SK-N-SH (cell line): ENCODE results near the gene ABR. TPM values are rescaled to one million over a fixed set of nuclear protein-coding genes. Genes with fewer than 3 reads are reported as not detected.

Source experiments
- CTCF ChIA-PET: fragments of 300-600, 350-600 bp; formaldehyde crosslinking; extraction: SDS; loops from one replicate; lab custom pipeline; 2021; lab: Yijun Ruan, JAX
- POLR2A ChIA-PET: fragments of 350-600 bp; sonication (Branson Sonifier 250); formaldehyde crosslinking; extraction: SDS; loops from one replicate; lab custom pipeline; 2020; ENCODE audit warnings: antibody characterized with exemption, inconsistent platforms; lab: Yijun Ruan, JAX
- DNase-seq: peaks from one replicate; pipeline ENCODE4 v3.0.0; 2012
- H2AFZ ChIP-seq: fragments of 200-600 bp; sonication (generic); 2 replicates; pipeline ENCODE4 v1.8.1; 2016; ENCODE audit warnings: antibody characterized with exemption, mild to moderate bottlenecking, low read depth
- H3F3A ChIP-seq: fragments of 200-600 bp; sonication (generic); replicated peaks from 2 replicates; pipeline ENCODE3; 2016; ENCODE audit warnings: antibody characterized with exemption, mild to moderate bottlenecking; ENCODE audit not compliant: insufficient read depth
- H3K27ac ChIP-seq, 2 experiments: fragments of 200-500 bp in 1 of 2; fragments of 200-600 bp in 1 of 2; sonication (Bioruptor generic) in 1 of 2; sonication (generic), shearing (Covaris generic) in 1 of 2; 2 replicates each; pipeline versions ENCODE4 v1.5.1 to v1.6.1; 2014 to 2016; ENCODE audit warnings: low read depth in 2 of 2, inconsistent platforms in 1 of 2, low read length in 1 of 2, mild to moderate bottlenecking in 1 of 2, mixed read lengths in 1 of 2
- H3K27me3 ChIP-seq: fragments of 200-600 bp; sonication (generic), shearing (Covaris generic); 2 replicates; pipeline ENCODE4 v1.6.1; 2016; ENCODE audit warnings: mixed run types; ENCODE audit not compliant: insufficient read depth
- H3K36me3 ChIP-seq, 2 experiments: fragments of 200-500 bp in 1 of 2; fragments of 200-600 bp in 1 of 2; sonication (Bioruptor generic) in 1 of 2; sonication (generic) in 1 of 2; replicated peaks in 1 of 2; 2 replicates each; pipeline versions ENCODE3 to v1.5.1; 2014 to 2016; ENCODE audit warnings: low read length in 1 of 2, mild to moderate bottlenecking in 1 of 2; ENCODE audit not compliant: insufficient read depth in 2 of 2, control insufficient read depth in 1 of 2
- H3K4me1 ChIP-seq, 2 experiments: fragments of 200-500 bp in 1 of 2; fragments of 200-600 bp in 1 of 2; sonication (Bioruptor generic) in 1 of 2; sonication (generic), shearing (Covaris generic) in 1 of 2; 2 replicates each; pipeline versions ENCODE4 v1.5.1 to v1.6.1; 2014 to 2016; ENCODE audit warnings: low read depth in 1 of 2, low read length in 1 of 2, mixed run types in 1 of 2; ENCODE audit not compliant: insufficient read depth in 2 of 2, control insufficient read depth in 1 of 2
- H3K4me2 ChIP-seq: fragments of 200-600 bp; sonication (generic), shearing (Covaris generic); 2 replicates; pipeline ENCODE4 v1.6.1; 2017; ENCODE audit warnings: mixed run types
- H3K4me3 ChIP-seq, 2 experiments: fragments of 200-500 bp in 1 of 2; fragments of 200-600 bp in 1 of 2; sonication (Bioruptor generic) in 1 of 2; sonication (generic), shearing (Covaris generic) in 1 of 2; 2 replicates each; pipeline versions ENCODE4 v1.5.1 to v1.8.1; 2014 to 2016; ENCODE audit warnings: low read depth in 2 of 2, inconsistent platforms in 1 of 2, low read length in 1 of 2, mild to moderate bottlenecking in 1 of 2, mixed read lengths in 1 of 2, moderate library complexity in 1 of 2
- H3K79me2 ChIP-seq: fragments of 200-600 bp; sonication (generic); 2 replicates; pipeline ENCODE4 v1.8.1; 2017; ENCODE audit warnings: mild to moderate bottlenecking; ENCODE audit not compliant: insufficient read depth
- H3K9ac ChIP-seq: fragments of 200-600 bp; sonication (generic); 2 replicates; pipeline ENCODE4 v1.6.1; 2017; ENCODE audit warnings: mixed run types
- H3K9me2 ChIP-seq: fragments of 200-600 bp; sonication (generic); 2 replicates; pipeline ENCODE4 v1.6.1; 2017; ENCODE audit warnings: mixed run types
- H3K9me3 ChIP-seq: fragments of 200-600 bp; sonication (generic); 2 replicates; pipeline ENCODE4 v1.6.1; 2017; ENCODE audit warnings: mixed run types, mild to moderate bottlenecking, moderate library complexity
- H4K20me1 ChIP-seq: fragments of 200-600 bp; sonication (generic); 2 replicates; pipeline ENCODE4 v1.6.1; 2017; ENCODE audit warnings: mild to moderate bottlenecking, mixed run types; ENCODE audit not compliant: insufficient read depth
- EP300 ChIP-seq, 2 experiments: IDR thresholded peaks; 2 replicates each; pipeline versions ENCODE4 v1.4.0 to v1.6.1; 2012; ENCODE audit warnings: borderline replicate concordance in 1 of 2, low read depth in 1 of 2, low read length in 1 of 2
- FOXJ3 ChIP-seq: sonication (generic); formaldehyde crosslinking; IDR thresholded peaks from 2 replicates; pipeline ENCODE4 v1.5.1; 2020; ENCODE audit warnings: mild to moderate bottlenecking, missing genetic modification reagents
- GABPA ChIP-seq: IDR thresholded peaks from 2 replicates; pipeline ENCODE4 v1.4.0; 2012; ENCODE audit warnings: low read depth, mild to moderate bottlenecking
- IRF3 ChIP-seq: fragments of 150-350 bp; IDR thresholded peaks from 2 replicates; pipeline ENCODE4 v1.6.1; 2016; ENCODE audit warnings: mild to moderate bottlenecking, low read depth, low read length
- RCOR1 ChIP-seq: fragments of 150-350 bp; IDR thresholded peaks from 2 replicates; pipeline ENCODE4 v1.6.1; 2017; ENCODE audit warnings: antibody characterized with exemption, low read length
- SMC3 ChIP-seq: IDR thresholded peaks from 2 replicates; pipeline ENCODE4 v1.6.1; 2012; ENCODE audit warnings: low read depth, low read length, improper control_type of control experiment
- TAF1 ChIP-seq: IDR thresholded peaks from 2 replicates; pipeline ENCODE4 v1.6.1; 2012; ENCODE audit warnings: low read depth, mild to moderate bottlenecking, low read length, moderate library complexity, borderline replicate concordance
- TCF12 ChIP-seq: IDR thresholded peaks from 2 replicates; pipeline ENCODE4 v1.4.0; 2012
- TEAD4 ChIP-seq: IDR thresholded peaks from 2 replicates; pipeline ENCODE4 v1.4.0; 2012; ENCODE audit warnings: mild to moderate bottlenecking, borderline replicate concordance; ENCODE audit not compliant: insufficient read depth
- USF1 ChIP-seq: IDR thresholded peaks from 2 replicates; pipeline ENCODE4 v1.4.0; 2012; ENCODE audit warnings: low read depth, borderline replicate concordance
- YY1 ChIP-seq: IDR thresholded peaks from 2 replicates; pipeline ENCODE4 v1.4.0; 2012; ENCODE audit warnings: low read depth, mild to moderate bottlenecking
- WGBS: methylation state at CpG from one replicate; pipeline ENCODE4 v1.1.6; 2017; ENCODE audit warnings: low lambda C conversion rate; 5-methylcytosine and 5-hydroxymethylcytosine counted together
- polyA plus RNA-seq, 3 experiments: library from polyadenylated mRNA; depleted of rRNA; stranded (reverse); fragments of >200 nt; gene quantifications; 2 replicates each; pipeline ENCODE4 v1.2.3, GENCODE V29; 2012
- TF ChIP-seq, protein P1 (sequence below): fragments of 200-600 bp; sonication (generic); IDR thresholded peaks from 2 replicates; pipeline ENCODE4 v1.6.1; 2017; ENCODE audit warnings: antibody characterized with exemption, mild to moderate bottlenecking, moderate library complexity
- TF ChIP-seq, protein P2 (sequence below): IDR thresholded peaks from 2 replicates; pipeline ENCODE4 v1.6.1; 2012; ENCODE audit warnings: mild to moderate bottlenecking, low read depth, low read length, moderate library complexity
- TF ChIP-seq, protein P3 (sequence below): IDR thresholded peaks from 2 replicates; pipeline ENCODE4 v1.4.0; 2012; ENCODE audit warnings: low read depth

The ABR gene
- polyA plus RNA-seq, 1 of the 3 experiments (the other 2 are of a cell fraction), result 117 TPM

- DNase-seq, result no peak
- WGBS, result 100% methylated on average over 6 of the region's 6 CpGs
- Histone ChIP-seq H3K4me3 (no peak overlapping the region), H3K4me1 (no peaks in the 10 kb centered on the region), H3K27ac (no peak overlapping the region), H3K4me2 (no peak overlapping the region), H3K9me2 (no peaks in the 10 kb centered on the region), H3K9me3 (no peaks in the 10 kb centered on the region), H3K27me3 (no peaks in the 10 kb centered on the region), H4K20me1 (no peaks in the 10 kb centered on the region; the same call in none of the 2 replicates), H2AFZ (no peak overlapping the region), H3F3A (no peaks in the 10 kb centered on the region), H3K9ac (no peak overlapping the region), H3K79me2 (peaks cover 32% of the 10 kb centered on the region), H3K36me3 (peaks cover 9 to 31% of the 10 kb centered on the region in 2 experiments)
- POLR2A ChIA-PET, result interaction anchor here (0.7 kb wide), 1 partner anchor 8 kb away, joined by 5 read pairs; no protein-coding TSS in a partner anchor
- CTCF ChIA-PET, result no interaction called here
- TF ChIP-seq TEAD4 (no peak), IRF3 (no peak), GABPA (no peak), USF1 (no peak), SMC3 (no peak)
- TF ChIP-seq, protein P1, sequence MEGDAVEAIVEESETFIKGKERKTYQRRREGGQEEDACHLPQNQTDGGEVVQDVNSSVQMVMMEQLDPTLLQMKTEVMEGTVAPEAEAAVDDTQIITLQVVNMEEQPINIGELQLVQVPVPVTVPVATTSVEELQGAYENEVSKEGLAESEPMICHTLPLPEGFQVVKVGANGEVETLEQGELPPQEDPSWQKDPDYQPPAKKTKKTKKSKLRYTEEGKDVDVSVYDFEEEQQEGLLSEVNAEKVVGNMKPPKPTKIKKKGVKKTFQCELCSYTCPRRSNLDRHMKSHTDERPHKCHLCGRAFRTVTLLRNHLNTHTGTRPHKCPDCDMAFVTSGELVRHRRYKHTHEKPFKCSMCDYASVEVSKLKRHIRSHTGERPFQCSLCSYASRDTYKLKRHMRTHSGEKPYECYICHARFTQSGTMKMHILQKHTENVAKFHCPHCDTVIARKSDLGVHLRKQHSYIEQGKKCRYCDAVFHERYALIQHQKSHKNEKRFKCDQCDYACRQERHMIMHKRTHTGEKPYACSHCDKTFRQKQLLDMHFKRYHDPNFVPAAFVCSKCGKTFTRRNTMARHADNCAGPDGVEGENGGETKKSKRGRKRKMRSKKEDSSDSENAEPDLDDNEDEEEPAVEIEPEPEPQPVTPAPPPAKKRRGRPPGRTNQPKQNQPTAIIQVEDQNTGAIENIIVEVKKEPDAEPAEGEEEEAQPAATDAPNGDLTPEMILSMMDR, result no peak
Measured at GRCh38 chr17:1094591-1094990, 85.2 kb downstream of the ABR start.

GRCh38 chr17:1091900-1092299 is 87.9 kb downstream of the ABR start:
- Histone ChIP-seq H2AFZ (no peak overlapping the region), H3K36me3 (peaks cover 3 to 23% of the 10 kb centered on the region in 2 experiments), H3K4me2 (no peak overlapping the region), H3K9me2 (no peaks in the 10 kb centered on the region), H3K9me3 (no peaks in the 10 kb centered on the region), H3F3A (peaks cover 13% of the 10 kb centered on the region), H3K9ac (no peak overlapping the region), H3K4me1 (peaks cover 13% of the 10 kb centered on the region in 2 experiments; a peak in 3 of 4 replicates), H3K27ac (no peak overlapping the region), H3K27me3 (no peaks in the 10 kb centered on the region), H4K20me1 (no peaks in the 10 kb centered on the region; the same call in 1 of the 2 replicates), H3K79me2 (peaks cover 24% of the 10 kb centered on the region), H3K4me3 (no peak overlapping the region)
- TF ChIP-seq, protein P2, sequence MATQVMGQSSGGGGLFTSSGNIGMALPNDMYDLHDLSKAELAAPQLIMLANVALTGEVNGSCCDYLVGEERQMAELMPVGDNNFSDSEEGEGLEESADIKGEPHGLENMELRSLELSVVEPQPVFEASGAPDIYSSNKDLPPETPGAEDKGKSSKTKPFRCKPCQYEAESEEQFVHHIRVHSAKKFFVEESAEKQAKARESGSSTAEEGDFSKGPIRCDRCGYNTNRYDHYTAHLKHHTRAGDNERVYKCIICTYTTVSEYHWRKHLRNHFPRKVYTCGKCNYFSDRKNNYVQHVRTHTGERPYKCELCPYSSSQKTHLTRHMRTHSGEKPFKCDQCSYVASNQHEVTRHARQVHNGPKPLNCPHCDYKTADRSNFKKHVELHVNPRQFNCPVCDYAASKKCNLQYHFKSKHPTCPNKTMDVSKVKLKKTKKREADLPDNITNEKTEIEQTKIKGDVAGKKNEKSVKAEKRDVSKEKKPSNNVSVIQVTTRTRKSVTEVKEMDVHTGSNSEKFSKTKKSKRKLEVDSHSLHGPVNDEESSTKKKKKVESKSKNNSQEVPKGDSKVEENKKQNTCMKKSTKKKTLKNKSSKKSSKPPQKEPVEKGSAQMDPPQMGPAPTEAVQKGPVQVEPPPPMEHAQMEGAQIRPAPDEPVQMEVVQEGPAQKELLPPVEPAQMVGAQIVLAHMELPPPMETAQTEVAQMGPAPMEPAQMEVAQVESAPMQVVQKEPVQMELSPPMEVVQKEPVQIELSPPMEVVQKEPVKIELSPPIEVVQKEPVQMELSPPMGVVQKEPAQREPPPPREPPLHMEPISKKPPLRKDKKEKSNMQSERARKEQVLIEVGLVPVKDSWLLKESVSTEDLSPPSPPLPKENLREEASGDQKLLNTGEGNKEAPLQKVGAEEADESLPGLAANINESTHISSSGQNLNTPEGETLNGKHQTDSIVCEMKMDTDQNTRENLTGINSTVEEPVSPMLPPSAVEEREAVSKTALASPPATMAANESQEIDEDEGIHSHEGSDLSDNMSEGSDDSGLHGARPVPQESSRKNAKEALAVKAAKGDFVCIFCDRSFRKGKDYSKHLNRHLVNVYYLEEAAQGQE, result no peak
- TF ChIP-seq USF1 (no peak), YY1 (no peak), EP300 (IDR thresholded peaks at IDR 0.05; ENCODE audit: borderline replicate concordance in 1 of 2, low read depth in 1 of 2, low read length in 1 of 2) (no peak), FOXJ3 (CRISPR knock-in tag) (no peak), RCOR1 (no peak), TAF1 (no peak), TCF12 (no peak)
- TF ChIP-seq, protein P1, result no peak
- TF ChIP-seq, protein P3, sequence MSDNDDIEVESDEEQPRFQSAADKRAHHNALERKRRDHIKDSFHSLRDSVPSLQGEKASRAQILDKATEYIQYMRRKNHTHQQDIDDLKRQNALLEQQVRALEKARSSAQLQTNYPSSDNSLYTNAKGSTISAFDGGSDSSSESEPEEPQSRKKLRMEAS, result no peak
- WGBS, result 88% methylated on average over 13 of the region's 14 CpGs
- POLR2A ChIA-PET, result no interaction called here
- CTCF ChIA-PET, result interaction anchor here (0.9 kb wide), 1 partner anchor 95 kb away, joined by 3 read pairs; no protein-coding TSS in a partner anchor
- no peak for DNase-seq
